Neural cell (in vitro differentiated cells): ENCODE data around the gene C3AR1. TPM values are rescaled to one million over a fixed set of nuclear protein-coding genes. Genes with fewer than 3 reads are reported as not detected.
"Not testable (repeated sequence)": the region's sequence is repeated elsewhere in the genome, so short reads cannot be mapped to it uniquely, and the experiment has no call there.

Experiments used
- H2AFZ ChIP-seq: fragments of 200-600, 300-800 bp; sonication (generic), shearing (Covaris generic); 2 replicates; pipeline ENCODE4 v1.6.0; 2014; ENCODE audit warnings: low read depth, mild to moderate bottlenecking, antibody characterized with exemption, low read length, moderate library complexity
- H3F3A ChIP-seq: fragments of 200-600 bp; shearing (Covaris generic); 2 replicates; pipeline ENCODE4 v1.6.1; 2016; ENCODE audit warnings: mild to moderate bottlenecking, moderate library complexity, mixed read lengths, antibody characterized with exemption, low read length; ENCODE audit not compliant: insufficient read depth, poor library complexity, severe bottlenecking
- H3K27ac ChIP-seq: fragments of 200-600, 300-800 bp; sonication (generic), shearing (Covaris generic); 2 replicates; pipeline ENCODE4 v1.5.1; 2014; ENCODE audit warnings: mild to moderate bottlenecking, low read length, moderate library complexity
- H3K27me3 ChIP-seq: fragments of 300-800, 200-600 bp; sonication (generic), shearing (Covaris generic); 2 replicates; pipeline ENCODE4 v1.6.0; 2014; ENCODE audit warnings: mild to moderate bottlenecking, low read depth, low read length, moderate library complexity; ENCODE audit not compliant: insufficient read depth
- H3K36me3 ChIP-seq: fragments of 300-800, 200-600 bp; sonication (generic), shearing (Covaris generic); 2 replicates; pipeline ENCODE4 v1.5.1; 2014; ENCODE audit warnings: mild to moderate bottlenecking, antibody characterized with exemption, low read length, moderate library complexity; ENCODE audit not compliant: insufficient read depth
- H3K4me2 ChIP-seq: fragments of 300-800, 200-600 bp; sonication (generic), shearing (Covaris generic); 2 replicates; pipeline ENCODE4 v1.6.0; 2014; ENCODE audit warnings: mild to moderate bottlenecking, low read length
- H3K4me3 ChIP-seq: fragments of 300-800, 200-600 bp; sonication (generic), shearing (Covaris generic); 2 replicates; pipeline ENCODE4 v1.5.1; 2014; ENCODE audit warnings: mild to moderate bottlenecking, low read length, moderate library complexity
- H3K79me2 ChIP-seq: fragments of 200-600 bp; shearing (Covaris generic); replicated peaks from 2 replicates; pipeline ENCODE4 v1.6.0; 2014; ENCODE audit warnings: mild to moderate bottlenecking, low read length, moderate library complexity; ENCODE audit not compliant: insufficient read depth
- H3K9ac ChIP-seq: fragments of 300-800, 200-600 bp; sonication (generic), shearing (Covaris generic); 2 replicates; pipeline ENCODE4 v1.6.1; 2016; ENCODE audit warnings: mild to moderate bottlenecking, low read length, mixed read lengths
- H3K9me2 ChIP-seq: fragments of 200-600 bp; shearing (Covaris generic); 2 replicates; pipeline ENCODE4 v1.6.1; 2016; ENCODE audit warnings: mild to moderate bottlenecking, low read length, mixed read lengths; ENCODE audit not compliant: insufficient read depth
- H3K9me3 ChIP-seq: fragments of 200-600, 300-800 bp; sonication (generic), shearing (Covaris generic); 2 replicates; pipeline ENCODE4 v1.6.1; 2016; ENCODE audit warnings: mild to moderate bottlenecking, mixed run types, low read length, moderate library complexity, mixed read lengths
- H4K20me1 ChIP-seq: fragments of 200-600 bp; shearing (Covaris generic); 2 replicates; pipeline ENCODE4 v1.6.1; 2016; ENCODE audit warnings: mild to moderate bottlenecking, mixed run types; ENCODE audit not compliant: insufficient read depth
- CTCF ChIP-seq: fragments of 450-650 bp; IDR thresholded peaks from 2 replicates; pipeline ENCODE4 v1.5.1; 2014; ENCODE audit warnings: antibody characterized with exemption, mild to moderate bottlenecking, moderate library complexity; ENCODE audit not compliant: poor library complexity, severe bottlenecking
- EP300 ChIP-seq: fragments of 450-650 bp; conservative IDR thresholded peaks from 2 replicates; pipeline ENCODE4 v1.6.1; 2014; ENCODE audit warnings: antibody characterized with exemption, mild to moderate bottlenecking, moderate library complexity; ENCODE audit not compliant: poor library complexity, severe bottlenecking
- EZH2 ChIP-seq: fragments of 200-600, 300-800 bp; shearing (Covaris generic), sonication (generic); IDR thresholded peaks from 2 replicates; pipeline ENCODE4 v1.6.1; 2014; ENCODE audit warnings: antibody characterized with exemption, low read length, borderline replicate concordance, mild to moderate bottlenecking; ENCODE audit not compliant: insufficient read depth, poor library complexity, severe bottlenecking
- MXI1 ChIP-seq: fragments of 450-650 bp; conservative IDR thresholded peaks from 2 replicates; pipeline ENCODE4 v1.6.1; 2014; ENCODE audit warnings: antibody characterized with exemption, mild to moderate bottlenecking; ENCODE audit not compliant: poor library complexity, severe bottlenecking
- POLR2AphosphoS5 ChIP-seq: IDR thresholded peaks from 2 replicates; pipeline ENCODE4 v1.6.1; 2012
- RAD21 ChIP-seq: fragments of 450-650 bp; conservative IDR thresholded peaks from 2 replicates; pipeline ENCODE4 v1.6.1; 2014; ENCODE audit warnings: antibody characterized with exemption, mild to moderate bottlenecking, moderate library complexity
- REST ChIP-seq: IDR thresholded peaks from 2 replicates; pipeline ENCODE4 v1.6.1; 2012; ENCODE audit warnings: borderline replicate concordance
- SMC3 ChIP-seq: fragments of 450-650 bp; conservative IDR thresholded peaks from 2 replicates; pipeline ENCODE4 v1.6.1; 2014; ENCODE audit warnings: antibody characterized with exemption, mild to moderate bottlenecking, moderate library complexity; ENCODE audit not compliant: poor library complexity
- TAF1 ChIP-seq: IDR thresholded peaks from 2 replicates; pipeline ENCODE4 v1.6.1; 2012; ENCODE audit warnings: low read depth
- polyA minus RNA-seq: library from RNA; depleted of rRNA, polyadenylated mRNA; stranded (reverse); fragments of >200 nt; gene quantifications from 2 replicates; pipeline ENCODE4 v1.2.3, GENCODE V29; 2014
- polyA plus RNA-seq: library from polyadenylated mRNA; depleted of rRNA; stranded (reverse); fragments of >200 nt; gene quantifications from 2 replicates; pipeline ENCODE4 v1.2.3, GENCODE V29; 2014

The C3AR1 gene
- polyA plus RNA-seq: not detected in 2 replicates
- polyA minus RNA-seq: not detected in 2 replicates

DNA sequence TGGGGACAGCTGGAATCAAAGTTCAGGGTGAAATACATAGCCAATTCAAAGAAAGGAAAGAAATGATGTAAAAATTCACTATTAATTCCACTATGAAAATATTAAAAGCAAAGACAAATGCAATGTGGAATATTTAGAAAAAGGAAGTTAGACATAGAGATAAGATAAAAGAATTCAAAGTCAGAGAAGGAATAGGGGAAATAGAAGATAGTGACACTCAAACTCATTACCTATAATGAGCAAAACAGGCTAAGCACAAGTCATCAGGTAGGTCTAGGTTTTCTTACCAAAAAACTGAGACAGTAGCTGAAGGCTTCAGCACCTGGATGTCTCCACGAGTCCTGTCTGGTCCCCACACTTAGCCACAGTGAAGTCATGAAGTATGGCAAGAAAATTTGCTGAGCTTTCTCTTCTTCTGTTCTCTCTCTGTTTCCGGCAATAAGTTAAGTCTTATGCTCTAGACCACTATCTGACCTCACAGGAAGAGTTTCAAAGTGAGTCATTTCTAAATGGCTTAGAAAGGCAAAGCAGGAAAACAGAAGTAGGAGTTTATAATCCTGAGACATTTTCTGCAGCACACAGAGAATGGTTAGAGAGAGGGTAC lies at the start of gene C3AR1:
C3AR1 (minus strand) TSS at position 369 of the 604 bp plus-strand sequence. CDS start 6,174 bp downstream, outside the sequence.
- H3K79me2 ChIP-seq: no peaks in the 10 kb centered on the region
- H3K27ac ChIP-seq: no peak within 1 kb of the TSS
- H3K27me3 ChIP-seq: no peaks in the 10 kb centered on the region
- H3K36me3 ChIP-seq: no peaks in the 10 kb centered on the region
- TF ChIP-seq REST (no peak), EZH2 (no peak), RAD21 (no peak), TAF1 (no peak), MXI1 (no peak), EP300 (no peak), SMC3 (no peak), POLR2AphosphoS5 (no peak), CTCF (no peak)
- no peaks in the 10 kb centered on the region for H3K9me2 ChIP-seq
- no peak within 1 kb of the TSS for H3K4me3 ChIP-seq
- H2AFZ ChIP-seq: no peak within 1 kb of the TSS
- no peak within 1 kb of the TSS for H3K9ac ChIP-seq
- no peaks in the 10 kb centered on the region for H4K20me1 ChIP-seq
- no peak within 1 kb of the TSS for H3K4me2 ChIP-seq
- H3F3A ChIP-seq: no peaks in the 10 kb centered on the region
- no peaks in the 10 kb centered on the region for H3K9me3 ChIP-seq

DNA sequence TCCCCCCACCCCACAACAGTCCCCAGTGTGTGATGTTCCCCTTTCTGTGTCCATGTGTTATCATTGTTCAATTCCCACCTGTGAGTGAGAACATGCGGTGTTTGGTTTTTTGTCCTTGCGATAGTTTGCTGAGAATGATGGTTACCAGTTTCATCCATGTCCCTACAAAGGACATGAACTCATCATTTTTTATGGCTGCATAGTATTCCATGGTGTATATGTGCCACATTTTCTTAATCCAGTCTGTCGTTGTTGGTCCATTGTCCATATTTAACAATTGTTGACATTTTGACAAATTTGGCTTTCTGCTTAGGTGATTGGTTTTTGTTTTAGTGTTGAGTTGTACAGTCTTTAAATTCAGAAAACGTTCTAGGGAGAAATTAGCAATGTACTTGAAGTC lies 47.0 kb upstream of the C3AR1 start:
- H3K4me2 ChIP-seq, H3K27ac ChIP-seq, H3K27me3 ChIP-seq, H3K79me2 ChIP-seq, H3K36me3 ChIP-seq, H4K20me1 ChIP-seq, H2AFZ ChIP-seq, H3K9me3 ChIP-seq, H3K4me3 ChIP-seq, H3K9me2 ChIP-seq, H3F3A ChIP-seq, H3K9ac ChIP-seq: not testable (repeated sequence)
